ENCODE results near the gene CSTB. TPM values are rescaled to one million over a fixed set of nuclear protein-coding genes. Genes with fewer than 3 reads are reported as not detected.

Gene CSTB
- total and polyA plus RNA-seq, 4 donors, result 33.2 to 263 (median 181) TPM

DNA sequence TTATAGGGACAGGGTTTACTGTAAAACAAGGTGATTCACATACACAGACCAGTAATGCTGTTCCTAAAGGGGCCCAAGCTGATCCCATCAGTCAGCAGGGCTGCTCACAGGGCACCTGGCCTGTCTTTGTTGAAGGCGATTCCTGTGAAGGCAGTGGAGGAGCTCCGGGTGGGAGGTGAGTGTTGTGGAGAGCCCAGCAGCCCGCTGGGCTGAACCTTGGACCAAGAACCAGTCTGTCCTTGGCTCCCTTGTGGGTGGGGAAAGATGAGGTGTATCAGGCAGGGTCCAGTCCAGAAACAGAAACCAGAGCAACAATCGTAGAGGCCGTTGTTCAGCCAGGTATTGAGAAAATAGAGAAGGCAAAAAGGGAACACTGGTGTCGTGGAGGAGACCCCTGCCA lies 44.6 kb downstream of the CSTB start:
- H3K27ac ChIP-seq (ENCODE audit: low read depth in 1 of 2, low read length in 1 of 2), result no peak overlapping the region
- TF ChIP-seq, protein P1, sequence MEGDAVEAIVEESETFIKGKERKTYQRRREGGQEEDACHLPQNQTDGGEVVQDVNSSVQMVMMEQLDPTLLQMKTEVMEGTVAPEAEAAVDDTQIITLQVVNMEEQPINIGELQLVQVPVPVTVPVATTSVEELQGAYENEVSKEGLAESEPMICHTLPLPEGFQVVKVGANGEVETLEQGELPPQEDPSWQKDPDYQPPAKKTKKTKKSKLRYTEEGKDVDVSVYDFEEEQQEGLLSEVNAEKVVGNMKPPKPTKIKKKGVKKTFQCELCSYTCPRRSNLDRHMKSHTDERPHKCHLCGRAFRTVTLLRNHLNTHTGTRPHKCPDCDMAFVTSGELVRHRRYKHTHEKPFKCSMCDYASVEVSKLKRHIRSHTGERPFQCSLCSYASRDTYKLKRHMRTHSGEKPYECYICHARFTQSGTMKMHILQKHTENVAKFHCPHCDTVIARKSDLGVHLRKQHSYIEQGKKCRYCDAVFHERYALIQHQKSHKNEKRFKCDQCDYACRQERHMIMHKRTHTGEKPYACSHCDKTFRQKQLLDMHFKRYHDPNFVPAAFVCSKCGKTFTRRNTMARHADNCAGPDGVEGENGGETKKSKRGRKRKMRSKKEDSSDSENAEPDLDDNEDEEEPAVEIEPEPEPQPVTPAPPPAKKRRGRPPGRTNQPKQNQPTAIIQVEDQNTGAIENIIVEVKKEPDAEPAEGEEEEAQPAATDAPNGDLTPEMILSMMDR (IDR thresholded peaks at IDR 0.05; ENCODE audit: control extremely low read depth, extremely low read depth), result no peak
- peaks cover 5 to 37% (median 19%) of the 10 kb centered on the region in 5 donors for H3K4me1 ChIP-seq (ENCODE audit: control insufficient read depth in 5 of 5, insufficient read depth in 5 of 5, low read length in 5 of 5)
- no peak overlapping the region for H3K9ac ChIP-seq (ENCODE audit: insufficient read depth in 1 of 2, low read length in 2 of 2)
- DNase-seq (no peak), ATAC-seq (ENCODE audit: insufficient read depth, low FRiP score) (no peak)
- no peaks in the 10 kb centered on the region for H3K27me3 ChIP-seq (ENCODE audit: control insufficient read depth in 3 of 3, insufficient read depth in 3 of 3, low read length in 2 of 3)
- peaks cover 0 to 15% (median 0%) of the 10 kb centered on the region in 4 donors for H3K36me3 ChIP-seq (ENCODE audit: control insufficient read depth in 4 of 4, insufficient read depth in 4 of 4, low read length in 4 of 4)
- 86 to 88% methylated on average over 6 of the region's 6 CpGs for WGBS, 2 donors
- peaks cover 0 to 3% (median 0%) of the 10 kb centered on the region in 4 donors for H3K9me3 ChIP-seq (ENCODE audit: control insufficient read depth in 4 of 4, insufficient read depth in 3 of 4, low read length in 3 of 4)
- H3K4me3 ChIP-seq, result no peak overlapping the region

DNA sequence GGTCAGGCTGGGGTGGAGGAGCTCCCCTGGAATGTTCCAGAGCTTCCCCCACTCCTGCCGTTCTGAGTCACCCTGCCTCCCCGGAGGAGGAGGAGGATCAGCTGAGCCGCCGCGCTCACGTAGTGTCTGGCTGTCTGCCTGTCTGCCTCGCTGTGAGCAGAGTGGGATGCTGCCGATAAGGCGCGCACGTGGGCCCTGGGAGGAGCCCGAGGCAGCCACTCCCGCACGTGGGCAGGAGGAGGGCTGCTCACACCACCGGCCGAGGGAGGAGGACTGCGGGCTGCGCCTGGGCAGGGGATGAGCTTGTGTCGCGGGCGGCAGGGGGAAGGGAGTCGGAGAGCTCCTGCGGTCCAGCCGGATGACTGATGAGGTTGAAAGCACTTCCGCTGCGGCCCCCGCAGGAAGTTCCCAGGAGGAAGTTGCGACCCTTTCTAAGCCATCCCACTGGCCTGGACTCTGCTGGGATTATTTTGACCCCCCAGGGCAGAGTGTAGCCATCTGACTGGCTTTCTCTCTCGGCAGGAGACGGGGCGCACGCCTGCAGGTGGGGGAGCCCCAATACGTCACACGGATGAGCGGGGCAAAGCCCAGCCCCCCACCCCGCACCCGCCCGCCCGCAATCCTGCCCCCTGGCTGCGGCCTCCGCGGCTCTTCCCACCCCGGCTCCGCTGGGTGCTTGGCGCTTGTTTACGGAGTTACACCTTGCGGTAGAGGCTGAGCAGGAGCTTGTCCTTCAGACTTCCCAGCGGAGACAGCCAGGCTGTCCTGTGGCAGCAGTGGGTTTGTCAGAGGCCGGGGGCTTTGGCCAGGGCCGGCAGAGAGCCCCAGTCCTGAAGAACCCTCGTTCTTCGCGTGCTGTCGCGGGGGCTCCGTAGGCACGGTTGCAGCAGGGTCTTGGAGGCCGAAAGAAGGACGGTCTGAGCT lies 47.4 kb downstream of the CSTB start:
- TF ChIP-seq, protein P1 (IDR thresholded peaks at IDR 0.05; ENCODE audit: control extremely low read depth, extremely low read depth), result no peak
- Histone ChIP-seq H3K4me3 (peak overlapping the region; percentile 18), H3K9me3 (ENCODE audit: control insufficient read depth in 4 of 4, insufficient read depth in 3 of 4, low read length in 3 of 4) (peaks cover 0 to 3% (median 0%) of the 10 kb centered on the region in 4 donors), H3K27me3 (ENCODE audit: control insufficient read depth in 3 of 3, insufficient read depth in 3 of 3, low read length in 2 of 3) (no peaks in the 10 kb centered on the region), H3K36me3 (ENCODE audit: control insufficient read depth in 4 of 4, insufficient read depth in 4 of 4, low read length in 4 of 4) (peaks cover 0 to 9% (median 0%) of the 10 kb centered on the region in 4 donors), H3K27ac (ENCODE audit: low read depth in 1 of 2, low read length in 1 of 2) (peak overlapping the region; percentile 82 to 97), H3K9ac (ENCODE audit: insufficient read depth in 1 of 2, low read length in 2 of 2) (peak overlapping the region; percentile 67 to 72), H3K4me1 (ENCODE audit: control insufficient read depth in 5 of 5, insufficient read depth in 5 of 5, low read length in 5 of 5) (peaks cover 5 to 32% (median 23%) of the 10 kb centered on the region in 5 donors)
- ATAC-seq (ENCODE audit: insufficient read depth, low FRiP score) (peak; percentile 84), DNase-seq (peak; percentile 88 to 94 (median 88))
- 4 to 8% methylated on average over 51 to 59 of the region's 59 CpGs for WGBS, 2 donors

DNA sequence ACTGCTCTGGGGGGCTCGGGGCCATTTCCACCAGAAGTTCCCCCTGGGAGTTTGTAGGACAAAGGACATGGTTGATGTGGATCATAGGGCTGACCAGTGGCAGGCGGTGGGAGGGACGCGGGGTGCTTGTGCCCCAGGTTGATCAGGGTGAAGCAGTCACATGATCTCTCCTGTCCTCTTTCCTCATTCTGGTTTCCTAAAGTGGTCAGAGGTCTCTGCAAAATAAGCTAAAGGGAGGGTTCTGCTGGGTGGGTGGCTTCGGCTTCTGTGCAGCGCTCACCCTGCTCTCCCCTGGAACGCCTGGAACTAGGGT lies 48.0 kb downstream of the CSTB start:
- Histone ChIP-seq H3K9ac (ENCODE audit: insufficient read depth in 1 of 2, low read length in 2 of 2) (peak overlapping the region in 1 of 2 donors; percentile 70), H3K9me3 (ENCODE audit: control insufficient read depth in 4 of 4, insufficient read depth in 3 of 4, low read length in 3 of 4) (peaks cover 0 to 3% (median 0%) of the 10 kb centered on the region in 4 donors), H3K4me1 (ENCODE audit: control insufficient read depth in 5 of 5, insufficient read depth in 5 of 5, low read length in 5 of 5) (peaks cover 5 to 26% (median 18%) of the 10 kb centered on the region in 5 donors), H3K4me3 (peak overlapping the region; percentile 9), H3K27me3 (ENCODE audit: control insufficient read depth in 3 of 3, insufficient read depth in 3 of 3, low read length in 2 of 3) (no peaks in the 10 kb centered on the region), H3K27ac (ENCODE audit: low read depth in 1 of 2, low read length in 1 of 2) (peak overlapping the region; percentile 82 to 97), H3K36me3 (ENCODE audit: control insufficient read depth in 4 of 4, insufficient read depth in 4 of 4, low read length in 4 of 4) (peaks cover 0 to 11% (median 0%) of the 10 kb centered on the region in 4 donors)
- ATAC-seq (ENCODE audit: insufficient read depth, low FRiP score) (peak; percentile 6), DNase-seq (no peak)
- TF ChIP-seq, protein P1 (IDR thresholded peaks at IDR 0.05; ENCODE audit: control extremely low read depth, extremely low read depth), result no peak
- 17 to 19% methylated on average over 7 of the region's 7 CpGs for WGBS, 2 donors
